Body of pancreas (tissue), 4 donors: ENCODE results near the gene ZNF488.

Experiments used
- POLR2A ChIP-seq, 3 donors: fragments of 450-650 bp; IDR thresholded peaks; one replicate each; pipeline ENCODE4 v1.6.1; 2016; ENCODE audit warnings: antibody characterized with exemption in 3 of 3, mild to moderate bottlenecking in 2 of 3
- TF ChIP-seq, protein P1 (sequence below), 7 experiments: fragments of 450-650 bp in 4 of 7; fragments of 200-600 bp in 3 of 7; sonication (generic) in 3 of 7; IDR thresholded peaks; one replicate each; pipeline ENCODE4 v1.5.1; 2016 to 2019; ENCODE audit warnings: antibody characterized with exemption in 7 of 7

DNA sequence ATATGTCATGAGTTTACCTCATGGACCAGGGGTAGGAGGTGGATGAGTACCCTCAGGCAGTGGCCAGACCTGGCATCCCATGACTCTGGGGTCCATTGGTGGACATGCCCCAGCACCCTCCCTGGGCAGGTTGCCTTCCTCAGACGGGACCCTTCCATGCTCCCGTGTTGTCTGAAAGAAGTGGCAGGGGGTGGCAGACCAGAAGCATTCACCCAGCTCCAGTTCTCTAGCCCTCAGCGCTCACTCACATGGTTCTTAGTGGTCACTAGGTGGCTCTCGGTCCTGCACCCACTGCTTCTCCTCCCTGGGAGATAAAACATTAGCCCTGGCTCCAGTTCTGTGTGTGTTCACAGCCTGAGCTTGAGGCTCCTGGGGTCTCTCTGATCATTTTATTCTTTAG, 29.9 kb downstream of the ZNF488 start:
- TF ChIP-seq, protein P1, sequence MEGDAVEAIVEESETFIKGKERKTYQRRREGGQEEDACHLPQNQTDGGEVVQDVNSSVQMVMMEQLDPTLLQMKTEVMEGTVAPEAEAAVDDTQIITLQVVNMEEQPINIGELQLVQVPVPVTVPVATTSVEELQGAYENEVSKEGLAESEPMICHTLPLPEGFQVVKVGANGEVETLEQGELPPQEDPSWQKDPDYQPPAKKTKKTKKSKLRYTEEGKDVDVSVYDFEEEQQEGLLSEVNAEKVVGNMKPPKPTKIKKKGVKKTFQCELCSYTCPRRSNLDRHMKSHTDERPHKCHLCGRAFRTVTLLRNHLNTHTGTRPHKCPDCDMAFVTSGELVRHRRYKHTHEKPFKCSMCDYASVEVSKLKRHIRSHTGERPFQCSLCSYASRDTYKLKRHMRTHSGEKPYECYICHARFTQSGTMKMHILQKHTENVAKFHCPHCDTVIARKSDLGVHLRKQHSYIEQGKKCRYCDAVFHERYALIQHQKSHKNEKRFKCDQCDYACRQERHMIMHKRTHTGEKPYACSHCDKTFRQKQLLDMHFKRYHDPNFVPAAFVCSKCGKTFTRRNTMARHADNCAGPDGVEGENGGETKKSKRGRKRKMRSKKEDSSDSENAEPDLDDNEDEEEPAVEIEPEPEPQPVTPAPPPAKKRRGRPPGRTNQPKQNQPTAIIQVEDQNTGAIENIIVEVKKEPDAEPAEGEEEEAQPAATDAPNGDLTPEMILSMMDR (IDR thresholded peaks at IDR 0.05), result no peak
- TF ChIP-seq POLR2A (IDR thresholded peaks at IDR 0.05), result no peak
